Measurements from ENCODE around the gene MYO1B. TPM values are rescaled to one million over a fixed set of nuclear protein-coding genes. Genes with fewer than 3 reads are reported as not detected.

The MYO1B gene
- total RNA-seq, 2 donors from 2014 or later: 29.8 to 30.0 TPM

DNA sequence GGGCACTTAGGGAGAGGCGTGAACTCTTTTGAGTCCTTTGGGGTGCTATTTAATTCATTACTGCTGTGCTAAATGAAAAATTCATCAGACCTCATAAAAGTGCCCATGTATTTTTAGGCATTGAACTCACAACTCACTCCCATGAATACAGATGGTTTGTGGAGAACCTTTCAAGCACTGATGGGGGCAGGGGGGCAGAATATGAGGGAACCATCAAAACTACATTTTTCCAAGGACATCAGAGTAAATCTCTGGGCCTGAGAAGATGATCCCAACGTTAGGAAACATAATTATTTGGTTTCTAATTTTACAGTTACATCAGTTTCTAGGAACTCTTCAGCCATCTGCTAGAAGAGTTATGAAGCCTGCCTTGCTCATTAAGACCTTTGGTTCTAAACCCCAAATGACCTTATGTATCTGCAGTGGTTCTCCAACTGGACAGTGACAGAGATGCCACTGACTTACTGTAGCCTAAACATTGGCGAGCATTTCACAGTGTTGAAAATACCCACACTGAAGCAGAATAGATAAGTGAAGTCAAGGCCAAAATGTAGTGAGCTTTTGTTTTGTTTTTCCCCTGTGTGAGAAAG lies 90.8 kb downstream of the MYO1B start:
- DNase-seq (ENCODE audit: low spot score): no peak
- intact Hi-C loops (cut with DNase I): no loop called here

GRCh38 chr2:191341436-191341835 lies 96.2 kb downstream of the MYO1B start:
- DNase-seq (ENCODE audit: low spot score): no peak
- intact Hi-C loops (cut with DNase I): no loop called here

- intact Hi-C loops (cut with DNase I): no loop called here
Observed at GRCh38 chr2:191343796-191344338, 98.7 kb downstream of the MYO1B start.

GRCh38 chr2:191345788-191346187 lies 100.6 kb downstream of the MYO1B start:
- DNase-seq (ENCODE audit: low spot score): no peak
- intact Hi-C loops (cut with DNase I): no loop called here

More at GRCh38 chr2:191343796-191344338, 98.7 kb downstream of the MYO1B start:
- no peak for DNase-seq (ENCODE audit: low spot score)

- intact Hi-C loops (cut with DNase I): no loop called here
- DNase-seq (ENCODE audit: low spot score): no peak
Observed at GRCh38 chr2:191347154-191347553, 102.0 kb downstream of the MYO1B start.

- intact Hi-C loops (cut with DNase I): no loop called here
- DNase-seq (ENCODE audit: low spot score): no peak
Observed at GRCh38 chr2:191347881-191348280, 102.7 kb downstream of the MYO1B start.

- no peak for DNase-seq (ENCODE audit: low spot score)
- intact Hi-C loops (cut with DNase I): no loop called here
Observed at GRCh38 chr2:191349990-191350389, 104.8 kb downstream of the MYO1B start.

DNA sequence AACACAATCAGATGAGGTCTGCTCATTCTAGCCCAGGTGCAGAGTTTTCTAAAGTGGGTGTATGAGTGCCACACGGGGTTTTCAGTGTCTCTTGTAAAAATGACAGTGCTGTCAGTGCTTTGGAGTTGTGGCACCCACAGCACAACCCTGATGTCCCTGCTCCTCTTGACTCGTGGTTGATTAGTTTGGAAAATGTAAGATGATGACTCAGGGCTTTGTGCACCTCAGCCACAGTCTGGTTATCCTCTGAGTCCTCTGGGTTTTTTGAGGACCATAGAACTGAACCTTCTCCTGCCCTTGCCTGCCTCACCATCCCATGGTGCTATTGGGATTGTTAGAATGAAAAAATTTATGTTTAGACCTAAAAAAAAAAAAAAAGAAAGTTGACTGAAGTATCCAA lies 105.6 kb downstream of the MYO1B start:
- no peak for DNase-seq (ENCODE audit: low spot score)
- intact Hi-C loops (cut with DNase I): no loop called here

DNA sequence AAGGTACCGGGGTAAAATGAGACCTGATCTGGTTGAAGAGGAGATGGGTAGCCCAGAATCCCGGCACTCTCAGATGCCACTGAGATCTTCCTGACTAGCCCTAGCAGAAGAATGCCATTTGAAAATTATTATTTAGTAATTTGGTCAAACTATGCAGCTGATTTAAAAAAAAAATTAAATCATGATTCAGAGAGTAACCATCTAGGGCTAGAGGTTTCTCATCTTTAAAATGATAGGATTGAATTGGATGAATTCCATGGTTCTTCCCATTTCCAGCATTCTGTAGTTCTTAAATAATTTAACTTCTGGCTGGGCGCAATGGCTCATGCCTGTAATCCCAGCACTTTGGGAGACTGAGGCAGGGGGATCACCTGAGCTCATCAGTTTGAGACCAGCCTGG lies 106.1 kb downstream of the MYO1B start:
- intact Hi-C loops (cut with DNase I): no loop called here
- no peak for DNase-seq (ENCODE audit: low spot score)

GRCh38 chr2:191351921-191352320 lies 106.7 kb downstream of the MYO1B start:
- no peak for DNase-seq (ENCODE audit: low spot score)
- intact Hi-C loops (cut with DNase I): no loop called here

DNA sequence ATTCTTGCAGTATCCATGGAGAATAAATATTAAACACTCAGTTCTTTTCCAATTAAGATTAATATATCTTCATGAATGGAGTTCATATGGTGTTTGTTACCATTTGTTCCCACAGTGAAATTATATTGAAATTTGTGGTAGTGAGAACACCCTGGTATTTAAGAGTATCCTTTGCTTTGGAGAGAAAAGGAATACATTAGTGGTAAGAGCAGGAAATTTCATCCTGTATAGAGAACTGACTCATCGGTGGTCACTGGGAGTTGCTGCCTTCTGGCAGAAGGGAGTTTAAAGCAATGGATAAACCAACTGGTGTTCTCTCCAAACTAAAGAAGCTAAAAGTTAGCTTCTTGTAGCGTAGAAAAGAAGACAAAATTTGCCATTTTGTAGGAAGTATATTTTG lies 107.3 kb downstream of the MYO1B start:
- DNase-seq (ENCODE audit: low spot score): no peak
- intact Hi-C loops (cut with DNase I): no loop called here

GRCh38 chr2:191355170-191355758 lies 110.1 kb downstream of the MYO1B start:
- intact Hi-C loops (cut with DNase I): no loop called here
- no peak for DNase-seq (ENCODE audit: low spot score)

DNA sequence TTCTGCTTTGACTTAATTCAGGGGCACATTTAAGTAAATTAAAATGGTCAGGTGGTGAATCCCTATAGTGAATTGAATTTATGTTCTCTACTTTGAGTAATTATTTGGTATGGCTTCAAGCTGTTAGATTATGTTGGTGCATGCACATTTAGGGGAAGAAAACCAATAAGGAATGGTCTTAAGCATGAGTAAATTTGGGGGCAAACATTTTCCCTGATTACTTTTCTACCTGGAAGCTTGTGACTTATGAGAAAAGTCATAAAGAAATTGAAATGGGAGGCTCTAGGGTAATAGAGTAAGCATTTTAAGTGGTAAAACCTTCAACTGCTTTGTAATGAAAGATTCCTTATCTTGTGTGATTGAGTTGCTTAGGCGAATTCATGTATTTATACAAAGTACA lies 112.5 kb downstream of the MYO1B start:
- DNase-seq (ENCODE audit: low spot score): no peak
- intact Hi-C loops (cut with DNase I): no loop called here

DNA sequence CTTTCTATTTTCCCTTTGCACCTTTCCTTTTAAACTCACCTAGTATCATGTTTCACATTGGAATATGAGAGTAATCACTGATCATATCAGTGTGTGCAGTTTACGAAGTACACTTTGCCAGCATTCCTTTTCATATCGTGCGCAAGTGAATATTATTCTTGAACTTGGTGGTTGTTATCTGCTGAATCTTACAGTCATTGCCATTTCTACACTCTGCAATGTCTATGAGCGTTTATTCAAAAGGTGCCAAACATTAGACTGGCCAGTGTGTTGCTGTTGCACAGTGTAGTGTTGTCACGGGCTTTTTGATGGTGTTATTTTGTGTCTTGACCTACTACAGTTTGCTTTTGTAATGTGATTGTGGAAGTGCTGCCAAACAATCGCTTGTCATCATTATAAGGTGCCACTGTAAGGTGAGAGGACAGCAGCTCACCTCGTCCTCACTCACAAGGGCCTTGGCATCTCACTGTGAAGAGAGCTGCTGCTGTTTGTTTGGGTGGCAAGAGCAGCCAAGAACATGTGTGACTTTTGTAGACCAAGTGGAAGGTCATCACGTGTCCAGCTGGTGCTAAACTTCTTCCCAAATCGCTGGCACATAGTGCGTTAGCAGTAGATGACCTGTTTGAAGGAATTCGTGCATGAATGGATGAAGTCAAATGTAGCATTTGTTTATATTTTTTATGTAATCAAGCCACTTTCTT lies 113.3 kb downstream of the MYO1B start:
- DNase-seq (ENCODE audit: low spot score): no peak
- intact Hi-C loops (cut with DNase I): no loop called here

DNA sequence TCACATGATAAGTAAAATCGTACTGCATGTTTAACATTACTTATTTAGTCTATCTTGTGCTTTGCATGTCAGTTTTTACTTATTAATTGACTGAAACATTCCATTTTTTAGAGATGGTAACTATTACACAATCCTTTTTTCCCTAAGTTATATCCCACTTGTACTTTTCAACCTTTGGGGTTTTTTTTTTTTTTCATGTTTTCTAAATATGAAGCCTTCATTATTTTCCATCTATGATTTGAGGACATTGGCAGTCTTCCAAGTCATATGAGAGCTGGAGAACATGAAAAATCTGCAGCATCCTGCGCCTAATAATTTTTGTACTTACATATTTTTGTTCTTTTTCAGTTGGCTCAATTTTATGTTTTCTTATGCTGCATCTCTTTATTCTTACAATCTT lies 113.9 kb downstream of the MYO1B start:
- intact Hi-C loops (cut with DNase I): no loop called here

DNA sequence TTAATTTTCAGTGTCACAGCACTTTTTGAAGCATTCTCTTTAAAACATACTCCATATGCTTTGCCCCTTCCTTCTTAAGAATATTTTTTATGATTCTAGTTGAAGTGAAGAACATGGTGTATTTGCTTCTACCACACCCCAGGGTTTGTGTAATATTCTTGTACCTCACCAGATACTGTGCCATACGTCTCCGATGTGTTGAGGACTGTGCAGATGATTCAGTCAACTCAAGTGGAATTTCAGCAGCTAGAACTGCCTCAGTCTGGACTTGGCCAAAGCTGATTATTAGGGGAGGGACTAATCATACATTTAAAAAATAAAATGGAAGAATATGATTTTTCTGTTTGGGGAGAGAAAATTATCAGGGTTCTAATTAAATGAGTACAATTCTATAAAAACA lies 115.7 kb downstream of the MYO1B start:
- DNase-seq (ENCODE audit: low spot score): no peak
- intact Hi-C loops (cut with DNase I): no loop called here

More for the DNA sequence above, 113.9 kb downstream of the MYO1B start:
- no peak for DNase-seq (ENCODE audit: low spot score)

DNA sequence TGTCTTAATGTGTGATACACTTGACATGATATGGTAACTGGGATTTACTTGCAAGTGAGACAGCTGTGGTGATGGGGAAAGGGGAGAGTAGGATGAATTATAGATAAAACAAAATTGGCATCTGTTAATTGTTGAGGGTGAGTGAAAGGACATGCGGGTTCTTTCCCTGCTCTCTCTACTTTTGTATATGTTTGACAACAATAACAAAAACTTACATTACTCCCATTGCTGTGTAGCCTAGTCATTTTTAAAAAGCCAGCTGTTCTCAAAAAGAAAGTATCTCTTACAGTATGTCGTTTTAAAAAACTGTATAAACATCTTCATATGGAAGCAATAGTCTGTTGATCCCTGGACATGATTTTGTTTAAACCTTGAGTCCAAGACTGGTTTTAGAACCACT lies 117.6 kb downstream of the MYO1B start:
- no peak for DNase-seq (ENCODE audit: low spot score)
- intact Hi-C loops (cut with DNase I): no loop called here

- no peak for DNase-seq (ENCODE audit: low spot score)
- intact Hi-C loops (cut with DNase I): no loop called here
Observed at GRCh38 chr2:191363267-191363666, 118.1 kb downstream of the MYO1B start.

DNA sequence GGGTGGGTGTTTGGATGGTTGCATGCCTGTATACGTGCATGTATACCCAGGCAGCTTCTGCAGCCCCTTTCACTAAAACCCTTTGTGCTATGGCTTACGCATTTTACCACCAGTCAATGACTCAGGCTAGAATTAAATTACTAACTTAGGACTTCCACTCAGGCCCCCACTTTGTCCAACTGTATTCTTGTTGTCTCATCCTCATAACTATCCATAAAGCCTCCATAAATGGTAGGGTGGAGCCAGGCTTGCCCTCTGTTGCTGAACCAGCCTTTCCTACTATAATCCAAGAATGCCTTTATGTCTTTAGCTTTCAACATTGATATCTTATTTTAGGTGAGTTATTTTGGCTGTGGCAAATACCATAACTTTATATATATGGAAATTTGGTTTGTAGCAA lies 119.9 kb downstream of the MYO1B start:
- intact Hi-C loops (cut with DNase I): no loop called here
- DNase-seq (ENCODE audit: low spot score): no peak

GRCh38 chr2:191366199-191366598 lies 121.0 kb downstream of the MYO1B start:
- no peak for DNase-seq (ENCODE audit: low spot score)
- intact Hi-C loops (cut with DNase I): no loop called here

GRCh38 chr2:191369034-191369433 lies 123.8 kb downstream of the MYO1B start:
- DNase-seq (ENCODE audit: low spot score): no peak
- intact Hi-C loops (cut with DNase I): no loop called here
